GM12873 (cell line): Measurements from ENCODE around the gene CBLC.

Source experiments
- TF ChIP-seq, protein P1 (sequence below): IDR thresholded peaks from 2 replicates; pipeline ENCODE4 v1.5.1; 2012; ENCODE audit warnings: low read depth, mild to moderate bottlenecking, moderate library complexity, low read length, control low read depth; ENCODE audit not compliant: insufficient read depth; ENCODE audit errors: missing control alignments

Gene CBLC

DNA sequence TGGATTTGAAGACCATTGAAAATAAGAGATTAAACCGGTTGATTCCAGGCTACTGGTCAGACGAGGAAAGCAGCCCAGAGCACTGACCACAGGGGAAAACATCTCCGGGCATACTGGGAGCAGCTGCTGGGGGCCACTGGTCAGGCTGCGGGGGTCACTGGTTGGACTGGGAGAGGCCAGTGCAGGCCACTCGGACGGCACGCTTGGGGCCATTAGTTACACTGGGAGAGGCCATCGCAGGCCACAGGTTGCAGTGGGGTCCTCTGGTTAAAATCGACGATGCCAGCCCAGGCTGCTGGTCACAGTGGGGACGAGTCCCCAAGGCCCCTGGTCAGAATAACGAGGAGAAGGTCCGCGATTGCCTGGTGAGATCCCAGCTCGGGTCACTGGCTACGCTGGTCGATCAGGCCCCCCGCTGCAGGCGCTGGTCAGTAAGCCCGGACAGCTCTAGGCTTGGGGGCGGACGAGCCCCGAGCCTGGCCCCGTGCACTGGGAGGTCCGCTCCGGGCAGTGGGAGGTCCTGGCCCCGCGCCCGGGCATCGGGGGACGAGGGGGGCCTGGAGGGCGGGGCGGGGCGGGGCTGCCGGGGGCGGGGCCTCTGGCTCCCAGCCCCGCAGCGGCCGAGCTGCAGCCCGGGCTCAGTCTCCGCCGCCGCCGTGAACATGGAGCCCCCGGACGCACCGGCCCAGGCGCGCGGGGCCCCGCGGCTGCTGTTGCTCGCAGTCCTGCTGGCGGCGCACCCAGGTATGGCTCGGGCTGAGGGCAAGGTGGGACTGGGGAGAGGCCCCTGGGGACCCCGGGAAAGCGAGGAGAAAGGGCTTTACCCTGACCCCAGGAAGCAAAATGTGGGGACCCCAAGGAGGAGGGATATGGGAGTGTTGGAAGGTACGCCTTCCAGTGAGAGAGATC lies 31.0 kb downstream of the CBLC start, which contains the start of gene BCAM:
BCAM (plus strand) TSS at position 641 of the 909 bp plus-strand sequence; CDS start at position 663, 22 bp downstream.
- TF ChIP-seq, protein P1, sequence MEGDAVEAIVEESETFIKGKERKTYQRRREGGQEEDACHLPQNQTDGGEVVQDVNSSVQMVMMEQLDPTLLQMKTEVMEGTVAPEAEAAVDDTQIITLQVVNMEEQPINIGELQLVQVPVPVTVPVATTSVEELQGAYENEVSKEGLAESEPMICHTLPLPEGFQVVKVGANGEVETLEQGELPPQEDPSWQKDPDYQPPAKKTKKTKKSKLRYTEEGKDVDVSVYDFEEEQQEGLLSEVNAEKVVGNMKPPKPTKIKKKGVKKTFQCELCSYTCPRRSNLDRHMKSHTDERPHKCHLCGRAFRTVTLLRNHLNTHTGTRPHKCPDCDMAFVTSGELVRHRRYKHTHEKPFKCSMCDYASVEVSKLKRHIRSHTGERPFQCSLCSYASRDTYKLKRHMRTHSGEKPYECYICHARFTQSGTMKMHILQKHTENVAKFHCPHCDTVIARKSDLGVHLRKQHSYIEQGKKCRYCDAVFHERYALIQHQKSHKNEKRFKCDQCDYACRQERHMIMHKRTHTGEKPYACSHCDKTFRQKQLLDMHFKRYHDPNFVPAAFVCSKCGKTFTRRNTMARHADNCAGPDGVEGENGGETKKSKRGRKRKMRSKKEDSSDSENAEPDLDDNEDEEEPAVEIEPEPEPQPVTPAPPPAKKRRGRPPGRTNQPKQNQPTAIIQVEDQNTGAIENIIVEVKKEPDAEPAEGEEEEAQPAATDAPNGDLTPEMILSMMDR: no peak

DNA sequence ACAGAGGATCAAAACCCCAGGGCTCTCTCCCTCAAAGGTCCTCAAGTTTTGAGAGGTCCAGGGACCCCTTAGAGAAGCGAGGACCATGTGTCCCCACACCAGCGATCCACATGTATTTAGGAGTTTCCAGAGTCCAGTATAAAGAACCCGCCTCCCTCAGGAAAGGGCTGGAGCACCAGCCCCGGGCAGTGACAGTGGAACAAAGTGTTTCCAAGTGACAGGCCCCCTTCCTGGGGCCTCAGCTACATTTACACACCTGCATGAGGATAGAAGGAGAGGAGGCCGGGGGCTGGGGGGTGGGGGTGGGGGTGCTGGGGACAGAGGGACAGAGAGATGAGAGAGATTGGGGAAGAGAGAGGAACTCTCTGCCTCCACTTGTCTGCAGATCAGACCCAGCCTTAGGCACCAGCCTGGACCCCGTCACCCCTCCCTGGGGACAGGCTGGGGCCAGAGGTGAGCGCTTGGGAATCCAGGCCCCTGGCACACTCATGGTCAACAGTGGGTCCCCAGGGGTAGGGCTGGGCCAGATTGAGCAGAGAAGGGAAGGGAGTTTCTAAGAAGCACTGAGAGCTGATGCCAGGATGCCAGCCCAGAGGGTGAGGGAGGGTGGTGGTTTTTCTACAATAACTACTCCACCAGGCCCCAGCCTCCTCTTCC lies 32.0 kb downstream of the CBLC start:
- TF ChIP-seq, protein P1: no peak

DNA sequence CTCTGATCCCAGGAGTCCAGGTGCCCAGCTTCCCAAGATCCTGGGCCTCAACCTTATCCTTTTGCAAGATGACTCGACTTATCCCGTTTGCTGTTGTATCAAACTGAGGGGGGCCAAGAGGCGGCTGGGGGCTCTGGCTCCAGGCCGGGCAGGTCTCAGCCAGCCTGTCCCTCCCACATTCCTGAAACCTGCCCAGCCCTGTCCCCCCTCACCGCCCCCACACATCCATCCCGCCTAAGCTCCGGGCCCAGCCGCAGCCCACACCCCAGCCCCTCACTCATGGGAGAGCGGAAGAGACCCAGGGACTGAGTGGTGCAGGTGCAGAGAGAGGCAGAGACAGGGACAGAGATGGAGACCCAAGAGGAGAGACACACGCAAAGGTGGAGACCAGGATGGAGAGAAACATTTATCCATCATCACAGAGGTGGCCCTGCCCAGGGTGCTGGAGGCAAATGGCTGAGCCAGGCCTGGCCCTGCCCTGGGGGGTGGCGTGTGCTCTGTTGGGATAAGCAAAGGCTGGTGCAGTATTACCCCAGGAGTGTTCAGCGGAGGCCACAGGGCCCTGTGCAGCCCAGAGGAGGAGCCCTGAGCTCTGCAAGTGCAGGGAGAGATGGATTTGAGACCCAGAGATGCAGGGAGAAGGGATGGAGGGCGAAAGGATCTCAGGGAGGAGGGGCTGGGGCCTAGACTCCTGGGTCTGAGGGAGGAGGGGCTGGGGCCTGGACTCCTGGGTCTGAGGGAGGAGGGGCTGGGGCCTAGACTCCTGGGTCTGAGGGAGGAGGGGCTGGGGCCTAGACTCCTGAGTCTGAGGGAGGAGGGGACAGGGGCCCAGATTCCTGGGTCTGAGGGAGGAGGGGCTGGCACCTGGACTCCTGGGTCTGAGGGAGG lies 32.8 kb downstream of the CBLC start:
- TF ChIP-seq, protein P1: no peak

DNA sequence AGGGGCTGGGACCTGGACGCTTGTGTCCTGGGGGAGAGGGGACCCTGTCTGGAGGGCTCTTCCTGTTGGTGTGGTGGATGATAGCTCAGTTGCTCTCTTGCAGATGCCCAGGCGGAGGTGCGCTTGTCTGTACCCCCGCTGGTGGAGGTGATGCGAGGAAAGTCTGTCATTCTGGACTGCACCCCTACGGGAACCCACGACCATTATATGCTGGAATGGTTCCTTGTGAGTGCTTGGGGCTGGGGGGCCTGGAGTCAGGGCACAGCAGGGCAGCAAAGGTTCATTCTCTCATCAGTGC lies 33.4 kb downstream of the CBLC start:
- TF ChIP-seq, protein P1: no peak

DNA sequence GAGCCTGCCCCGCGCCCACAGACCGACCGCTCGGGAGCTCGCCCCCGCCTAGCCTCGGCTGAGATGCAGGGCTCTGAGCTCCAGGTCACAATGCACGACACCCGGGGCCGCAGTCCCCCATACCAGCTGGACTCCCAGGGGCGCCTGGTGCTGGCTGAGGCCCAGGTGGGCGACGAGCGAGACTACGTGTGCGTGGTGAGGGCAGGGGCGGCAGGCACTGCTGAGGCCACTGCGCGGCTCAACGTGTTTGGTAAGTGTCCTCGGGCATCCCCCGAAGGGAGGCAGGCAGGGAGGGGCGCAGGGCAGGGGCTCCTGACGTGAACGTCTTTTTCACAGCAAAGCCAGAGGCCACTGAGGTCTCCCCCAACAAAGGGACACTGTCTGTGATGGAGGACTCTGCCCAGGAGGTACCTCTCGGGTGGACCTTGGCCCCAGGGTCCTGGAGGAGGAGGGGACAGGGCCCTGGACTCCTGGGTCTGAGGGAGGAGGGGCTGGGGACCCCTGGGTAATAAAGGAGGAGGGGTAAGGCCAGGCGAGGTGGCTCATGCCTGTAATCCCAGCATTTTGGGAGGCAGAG lies 34.5 kb downstream of the CBLC start:
- TF ChIP-seq, protein P1: no peak

DNA sequence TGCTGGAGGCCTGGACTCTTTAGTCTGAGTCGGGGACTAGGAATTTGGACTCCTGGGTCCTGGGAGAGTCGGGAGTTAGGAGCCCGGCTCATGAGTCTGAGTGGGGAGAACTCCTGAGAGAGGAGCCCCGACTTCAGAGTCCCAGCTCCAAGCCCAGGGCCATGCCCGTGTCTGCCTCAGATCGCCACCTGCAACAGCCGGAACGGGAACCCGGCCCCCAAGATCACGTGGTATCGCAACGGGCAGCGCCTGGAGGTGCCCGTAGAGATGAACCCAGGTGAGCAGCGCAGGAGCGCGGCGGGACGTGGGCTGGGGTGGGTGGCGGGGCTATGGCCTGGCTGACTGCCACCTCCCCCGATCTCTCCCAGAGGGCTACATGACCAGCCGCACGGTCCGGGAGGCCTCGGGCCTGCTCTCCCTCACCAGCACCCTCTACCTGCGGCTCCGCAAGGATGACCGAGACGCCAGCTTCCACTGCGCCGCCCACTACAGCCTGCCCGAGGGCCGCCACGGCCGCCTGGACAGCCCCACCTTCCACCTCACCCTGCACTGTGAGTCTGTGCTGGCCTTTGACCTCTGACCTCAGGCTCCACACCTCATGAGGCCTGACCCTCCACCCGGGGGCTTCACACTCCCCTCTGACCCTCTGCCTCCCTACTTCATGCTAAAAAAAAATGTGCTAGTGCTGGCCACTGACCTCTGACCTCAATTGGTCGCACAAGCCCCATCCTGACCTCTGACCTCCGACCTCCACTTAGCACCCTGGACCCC lies 35.6 kb downstream of the CBLC start:
- TF ChIP-seq, protein P1: no peak
